ENCODE measurements around the gene CILP2.

The CILP2 gene

GRCh38 chr19:19504754-19505668, 33.1 kb upstream of the CILP2 start:
- no peak for DNase-seq

DNA sequence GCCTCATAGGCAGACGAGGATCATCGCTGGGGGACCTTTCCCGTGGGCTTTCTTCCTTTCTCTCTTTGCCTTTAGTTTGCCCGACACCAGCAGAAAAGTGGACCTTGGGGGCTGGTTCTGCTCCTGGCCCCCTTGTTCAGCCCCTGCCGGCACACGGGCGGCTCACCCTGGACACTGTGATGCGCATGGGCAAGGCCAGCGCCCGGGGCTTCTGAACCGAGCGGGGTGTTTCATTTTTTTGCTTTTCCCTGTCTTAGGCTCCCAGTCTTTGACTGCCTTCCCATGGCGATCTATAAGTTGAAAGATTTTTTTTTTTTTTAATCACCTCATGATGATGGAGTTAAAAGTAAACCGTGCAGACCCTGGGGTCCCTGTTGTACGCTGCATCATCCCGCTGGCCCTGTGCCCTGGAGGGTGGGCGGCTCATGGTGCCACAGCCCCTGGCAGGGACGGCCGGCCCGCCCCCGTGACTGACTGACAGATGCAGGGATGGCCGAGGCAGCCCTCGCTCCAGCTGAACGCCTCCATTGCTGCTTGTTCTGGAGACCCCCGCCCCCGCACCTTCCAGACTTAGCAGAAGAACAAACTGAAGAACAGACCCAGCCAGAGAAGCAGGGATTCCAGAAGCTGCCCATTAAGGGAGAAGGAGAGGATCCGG, 32.3 kb upstream of the CILP2 start:
- DNase-seq: no peak

- no peak for DNase-seq
These were observed 31.5 kb upstream of the CILP2 start for GRCh38 chr19:19506592-19506991.

DNA sequence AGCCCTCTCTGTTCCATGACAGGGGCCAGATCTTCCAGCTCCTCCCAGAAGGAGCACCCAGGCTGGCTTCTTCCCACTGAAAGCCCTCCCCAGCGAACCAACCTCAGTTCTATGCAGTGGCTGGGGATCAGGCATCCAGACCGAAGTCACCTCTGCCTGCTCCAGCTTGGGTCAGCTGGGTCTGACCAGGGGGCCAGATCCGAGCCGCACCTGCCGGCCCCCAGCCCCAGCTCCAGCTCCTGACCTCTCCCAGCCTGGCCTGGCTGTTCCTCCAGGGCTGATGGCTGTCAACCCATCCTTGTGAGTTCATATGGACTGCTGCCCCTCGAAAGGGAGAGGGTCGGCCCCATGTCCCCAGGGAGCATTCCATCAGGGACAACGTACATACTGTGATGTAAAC, 30.7 kb upstream of the CILP2 start:
- DNase-seq: no peak

DNA sequence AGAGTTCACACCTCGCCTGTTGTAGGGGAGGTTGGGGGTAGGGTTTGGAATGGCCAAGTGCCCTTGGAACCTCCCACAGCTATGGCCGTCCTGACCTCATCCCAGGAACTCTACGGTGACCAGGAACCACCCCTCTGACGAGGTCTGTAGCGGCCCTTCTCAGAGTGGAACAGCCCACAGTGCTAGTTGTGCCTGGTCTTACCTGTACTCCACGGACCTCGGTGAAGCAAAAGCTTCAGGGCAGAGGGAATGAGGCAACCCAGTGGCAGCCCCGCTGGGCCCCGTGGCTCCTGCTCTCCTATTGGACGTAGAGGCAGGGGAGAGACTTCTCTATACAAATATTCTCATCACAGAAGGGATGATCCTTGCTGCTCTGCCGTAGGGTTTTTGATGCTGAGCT, 29.8 kb upstream of the CILP2 start:
- DNase-seq: no peak

DNA sequence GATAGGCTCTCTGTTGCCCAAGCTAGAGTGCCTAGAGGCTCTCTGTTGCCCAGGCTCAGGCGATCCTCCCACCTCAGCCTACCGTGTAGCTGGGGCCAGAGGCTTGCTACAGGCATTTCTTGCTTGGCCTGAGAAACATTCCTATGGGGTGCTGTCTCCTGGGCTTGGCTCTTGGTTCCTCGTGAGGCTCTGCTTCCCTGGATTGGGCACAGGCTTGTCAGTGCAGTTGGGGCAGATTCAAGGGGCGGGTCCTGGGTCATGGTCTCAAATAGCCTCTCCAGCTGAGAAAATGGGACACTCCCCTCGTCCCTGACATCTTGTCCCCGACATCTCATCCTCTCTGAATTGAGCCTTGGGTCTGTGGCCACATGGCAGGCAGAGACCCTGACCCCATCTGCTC, 27.6 kb upstream of the CILP2 start:
- DNase-seq: no peak

DNA sequence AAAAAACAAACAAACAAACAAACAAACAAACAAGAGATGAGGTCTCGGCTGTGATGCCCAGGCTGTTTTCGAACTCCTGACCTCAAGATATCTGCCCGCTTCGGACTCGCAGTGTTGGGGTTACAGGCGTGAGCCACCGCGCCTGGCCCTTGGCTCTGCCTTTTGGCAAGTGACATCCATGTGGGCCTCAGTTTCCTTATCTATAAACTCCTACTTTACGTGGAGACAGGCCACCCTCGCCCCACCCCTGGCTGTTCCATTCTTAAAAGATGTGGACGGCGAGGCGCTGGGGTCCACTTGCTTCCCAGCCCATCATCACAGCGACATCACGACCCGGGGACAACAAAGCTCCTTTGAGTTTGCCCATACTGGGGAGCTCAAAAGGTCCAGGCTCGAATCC, 24.4 kb upstream of the CILP2 start:
- DNase-seq: no peak

DNA sequence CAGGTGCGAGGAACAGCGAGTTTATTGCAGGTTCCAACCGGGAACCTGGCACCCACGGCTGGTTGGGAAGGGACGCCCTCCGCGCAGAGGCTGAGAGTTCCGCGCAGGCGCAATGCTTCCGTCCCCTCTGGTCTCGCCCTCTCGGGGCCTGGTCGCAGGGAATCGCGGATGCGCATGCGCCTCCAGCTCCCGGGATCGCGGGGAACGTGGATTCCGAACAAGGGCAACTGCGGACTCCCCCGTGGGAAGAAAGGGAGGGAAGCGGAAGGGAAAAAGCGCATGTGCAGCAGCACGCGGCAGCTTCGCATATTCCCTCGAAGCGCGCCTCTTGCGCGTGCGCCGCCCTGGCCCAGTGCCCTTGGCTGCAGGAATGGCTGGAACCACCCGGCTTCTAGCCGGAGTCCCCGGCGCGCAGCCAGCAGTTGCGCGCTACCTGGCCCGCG, 23.8 kb upstream of the CILP2 start:
- DNase-seq: peak; percentile 79

DNA sequence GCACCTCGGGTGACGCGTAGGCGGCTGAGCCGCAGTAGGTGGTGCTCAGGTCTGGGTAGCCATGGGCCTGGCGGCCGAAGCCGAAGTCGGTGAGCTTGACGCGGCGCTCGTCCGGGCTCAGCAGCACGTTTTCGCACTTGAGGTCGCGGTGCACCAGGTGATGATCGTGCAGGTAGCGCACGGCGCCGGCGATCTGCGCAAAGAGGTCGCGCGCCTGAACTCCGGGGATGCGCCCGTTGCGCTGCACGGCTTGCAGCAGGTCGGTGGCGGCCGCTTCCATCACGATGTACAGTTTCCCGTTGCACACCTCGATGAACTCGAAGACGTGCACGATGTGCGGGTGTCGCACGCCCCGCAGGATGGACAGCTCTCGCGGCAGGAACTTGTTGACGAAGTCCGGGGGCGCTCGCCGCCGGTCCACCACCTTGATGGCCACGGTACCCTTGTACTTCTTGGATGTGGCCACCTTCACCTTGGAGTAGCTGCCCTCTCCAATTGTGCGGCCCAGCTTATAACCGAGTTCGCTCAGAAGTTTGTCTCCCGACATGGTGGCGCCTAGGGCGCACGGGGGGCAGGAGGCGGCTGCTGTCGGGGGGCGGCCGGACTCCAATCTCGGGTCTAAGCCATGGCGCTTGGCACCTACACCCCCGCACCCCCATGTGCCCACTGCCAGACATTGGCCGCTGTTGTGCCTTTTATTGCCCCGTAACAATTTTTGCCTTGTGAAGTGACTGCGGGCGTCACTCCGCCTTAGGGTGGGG, 23.0 kb upstream of the CILP2 start, which contains the start of gene TSSK6:
Gene TSSK6 (minus strand): TSS at position 668 of the 761 bp plus-strand sequence. CDS start 121 bp downstream, at position 547.
- DNase-seq: no peak

DNA sequence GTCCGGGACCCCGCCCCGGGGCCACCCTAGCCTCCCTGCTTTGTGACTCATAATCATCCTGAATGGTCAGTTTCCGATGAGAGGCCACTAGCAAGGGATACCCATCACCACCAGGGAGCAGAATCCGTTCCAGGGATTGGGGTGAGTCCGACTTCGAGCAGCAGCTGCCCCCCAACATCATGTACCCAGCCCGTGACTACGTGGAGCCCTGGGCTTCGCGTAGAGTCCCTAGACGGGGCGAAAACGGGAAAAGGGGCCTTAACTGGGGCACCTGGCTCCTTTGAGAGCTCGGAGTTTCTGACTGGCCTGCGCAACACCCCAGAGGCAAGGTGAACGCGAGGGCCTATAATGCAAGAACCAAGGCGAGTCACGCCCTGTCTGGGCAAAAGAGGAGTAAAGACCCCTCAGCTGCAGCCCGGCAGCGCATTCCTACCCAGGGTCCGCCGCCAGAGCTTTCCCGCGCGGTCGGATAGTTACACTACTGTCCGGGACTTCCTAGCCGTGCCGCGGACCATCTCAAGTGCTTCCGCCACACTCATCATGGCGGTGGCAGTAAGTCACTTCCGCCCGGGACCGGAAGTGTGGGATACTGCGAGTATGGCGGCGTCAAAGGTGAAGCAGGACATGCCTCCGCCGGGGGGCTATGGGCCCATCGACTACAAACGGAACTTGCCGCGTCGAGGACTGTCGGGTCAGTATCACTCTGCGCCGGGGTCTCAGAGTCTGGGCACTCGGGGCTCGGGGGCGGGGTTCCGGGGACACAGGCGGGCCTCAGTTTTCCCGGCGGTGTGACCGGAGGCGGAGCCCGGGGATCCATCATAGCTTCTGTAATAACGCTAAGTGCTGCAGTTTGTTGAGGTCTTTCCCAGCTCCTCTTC, 22.2 kb upstream of the CILP2 start, which contains the start of gene NDUFA13:
Gene NDUFA13 (plus strand): TSS at position 584 of the 878 bp plus-strand sequence. CDS start 14 bp downstream, at position 598.
- DNase-seq: peak; percentile 94

DNA sequence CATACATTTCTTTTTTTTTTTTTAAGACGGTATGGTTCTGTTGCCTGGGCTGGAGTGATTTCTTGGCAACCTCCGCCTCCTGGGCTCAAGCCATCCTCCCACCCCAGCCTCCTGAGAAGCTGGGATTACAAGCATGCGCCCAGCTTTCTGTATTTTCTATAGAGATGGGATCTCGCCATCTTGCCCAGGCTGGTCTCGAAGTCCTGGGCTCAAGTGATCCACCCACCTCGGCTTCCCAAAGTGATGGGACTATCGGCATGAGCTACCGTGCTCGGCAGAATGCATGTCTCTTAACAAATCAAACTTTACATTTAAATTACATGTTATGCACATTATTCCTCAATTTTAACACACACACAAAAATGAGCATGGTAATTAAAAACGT, 20.8 kb upstream of the CILP2 start:
- no peak for DNase-seq

- no peak for DNase-seq
These were observed 17.1 kb upstream of the CILP2 start for GRCh38 chr19:19520989-19521388.

- no peak for DNase-seq
These were observed 14.9 kb upstream of the CILP2 start for GRCh38 chr19:19523177-19523576.

- DNase-seq: no peak
These were observed 14.0 kb upstream of the CILP2 start for GRCh38 chr19:19524053-19524452.

DNA sequence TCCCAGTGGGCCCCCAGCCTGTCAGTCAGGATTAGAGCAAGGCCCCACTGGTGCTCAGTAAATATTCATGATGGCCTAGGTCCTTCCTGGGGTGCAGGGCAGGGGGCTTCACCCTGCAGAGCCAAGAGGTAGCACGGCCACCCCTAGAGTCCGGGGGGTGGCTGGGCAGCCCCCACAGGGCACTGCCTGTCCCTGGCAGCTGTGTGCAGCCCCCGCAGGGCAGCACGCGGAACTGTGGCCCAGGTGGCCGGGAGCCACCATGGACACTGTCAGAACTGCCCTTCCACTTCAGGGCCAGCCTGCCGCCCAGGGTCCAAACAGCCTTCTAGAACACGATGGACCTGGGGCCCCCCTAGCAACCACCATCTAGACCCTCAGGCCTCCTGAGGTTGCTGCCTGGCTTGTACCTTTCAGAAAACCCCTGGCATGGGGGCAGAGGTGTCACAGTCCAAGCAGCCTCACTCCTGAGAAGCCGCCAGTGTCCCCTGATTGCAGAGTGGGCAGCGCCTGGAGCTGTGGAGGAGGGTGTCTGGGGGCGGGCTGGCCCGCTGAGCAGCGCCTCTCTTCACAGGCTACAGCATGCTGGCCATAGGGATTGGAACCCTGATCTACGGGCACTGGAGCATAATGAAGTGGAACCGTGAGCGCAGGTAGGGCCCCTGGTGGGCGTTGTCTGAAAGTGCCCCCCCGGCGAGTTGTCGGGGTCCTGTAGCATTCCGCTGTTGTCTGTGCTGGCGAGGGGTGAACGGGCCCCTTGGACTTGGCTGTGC, 12.3 kb upstream of the CILP2 start:
- DNase-seq: no peak

DNA sequence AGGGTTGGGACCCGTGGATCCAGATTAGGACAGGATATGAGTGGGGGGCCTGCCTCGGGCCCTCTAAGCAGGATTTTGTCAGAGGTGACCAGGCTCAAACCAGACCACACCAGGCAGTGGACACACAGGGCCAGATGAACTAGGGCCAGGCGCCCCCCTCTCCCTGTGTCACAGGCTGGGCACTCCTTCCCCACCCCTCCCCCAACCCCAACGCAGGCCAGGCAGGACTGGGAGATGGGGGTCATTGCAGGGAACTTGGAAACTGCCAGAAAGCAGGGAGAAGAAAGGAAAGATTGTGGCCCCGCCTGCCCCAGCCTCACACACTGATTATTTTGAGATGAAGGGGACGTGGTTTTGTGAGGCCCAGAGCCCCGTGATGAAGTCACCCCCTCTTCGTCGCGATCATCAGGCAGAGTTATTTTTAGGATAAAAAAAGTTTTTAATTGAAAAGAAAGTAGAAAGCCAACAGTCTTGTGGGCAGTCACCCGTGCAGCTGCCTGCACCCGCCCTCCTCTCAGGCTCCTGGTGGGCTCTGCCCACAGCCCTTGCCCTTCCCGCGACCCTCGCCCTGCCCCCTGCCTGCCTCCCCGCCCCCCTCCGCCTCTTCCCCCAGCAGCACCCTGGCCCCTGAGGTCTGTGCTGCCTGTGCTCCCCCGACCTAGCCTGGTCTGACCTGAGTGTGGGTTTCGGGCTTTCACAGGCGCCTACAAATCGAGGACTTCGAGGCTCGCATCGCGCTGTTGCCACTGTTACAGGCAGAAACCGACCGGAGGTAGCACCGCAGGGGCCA, 11.3 kb upstream of the CILP2 start:
- no peak for DNase-seq

GRCh38 chr19:19527371-19527656, 10.8 kb upstream of the CILP2 start:
- DNase-seq: no peak

- no peak for DNase-seq
These were observed 10.1 kb upstream of the CILP2 start for GRCh38 chr19:19527674-19528625.

Measured in fibroblast of skin of scalp (primary cell).